ENCODE results near the gene ATP11A.

The ATP11A gene

GRCh38 chr13:112844411-112844810 is 154.6 kb downstream of the ATP11A start:
- TF ChIP-seq CTCF (IDR thresholded peaks at IDR 0.05), result no peak

GRCh38 chr13:112844879-112845278 is 155.0 kb downstream of the ATP11A start:
- TF ChIP-seq CTCF (IDR thresholded peaks at IDR 0.05), result no peak

GRCh38 chr13:112845511-112846144 is 155.8 kb downstream of the ATP11A start:
- no peak for TF ChIP-seq CTCF (IDR thresholded peaks at IDR 0.05)

GRCh38 chr13:112846411-112847115 is 156.7 kb downstream of the ATP11A start:
- no peak for TF ChIP-seq CTCF (IDR thresholded peaks at IDR 0.05)

GRCh38 chr13:112849500-112849899 is 159.7 kb downstream of the ATP11A start:
- TF ChIP-seq CTCF (IDR thresholded peaks at IDR 0.05), result no peak

GRCh38 chr13:112850273-112850672 is 160.4 kb downstream of the ATP11A start:
- TF ChIP-seq CTCF (IDR thresholded peaks at IDR 0.05), result no peak

- TF ChIP-seq CTCF (IDR thresholded peaks at IDR 0.05), result no peak
Measured at GRCh38 chr13:112851107-112852038, 161.5 kb downstream of the ATP11A start.
